Measurements from ENCODE around the gene BAHCC1.

The BAHCC1 gene

DNA sequence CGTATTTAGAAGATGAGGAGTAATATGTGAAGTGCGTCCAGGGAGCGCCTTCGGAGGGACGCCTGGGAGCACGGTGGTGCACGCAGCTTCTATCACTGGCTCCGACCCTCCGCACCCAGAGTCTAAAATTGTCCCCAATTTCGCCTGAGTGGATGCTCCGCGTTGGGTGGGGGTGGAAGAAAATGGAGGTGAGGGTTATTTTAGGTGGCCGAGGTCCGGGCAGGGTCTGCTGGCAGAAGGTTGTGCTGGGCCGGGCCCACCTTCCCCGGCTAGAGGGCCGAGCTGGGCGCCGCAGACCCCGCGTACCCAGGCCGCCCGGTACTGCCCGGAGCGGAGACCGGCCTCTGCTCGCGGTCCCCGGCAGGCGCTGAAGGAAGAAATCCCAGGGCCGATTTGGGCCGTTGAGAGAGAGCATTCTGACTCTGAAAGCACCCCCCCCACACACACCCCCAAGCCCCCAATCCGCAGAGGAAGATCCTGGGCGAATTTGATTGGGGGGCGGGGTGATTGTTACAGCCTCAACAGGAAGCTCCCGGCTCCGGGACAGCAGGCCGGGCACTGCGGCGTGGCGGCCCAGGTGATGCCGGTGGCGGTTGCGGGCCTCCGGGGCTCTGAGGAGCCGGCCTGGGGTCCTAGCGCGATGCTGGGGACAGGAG is 3.0 kb downstream of the BAHCC1 start:
- no peak for DNase-seq (ENCODE audit: low spot score)

DNA sequence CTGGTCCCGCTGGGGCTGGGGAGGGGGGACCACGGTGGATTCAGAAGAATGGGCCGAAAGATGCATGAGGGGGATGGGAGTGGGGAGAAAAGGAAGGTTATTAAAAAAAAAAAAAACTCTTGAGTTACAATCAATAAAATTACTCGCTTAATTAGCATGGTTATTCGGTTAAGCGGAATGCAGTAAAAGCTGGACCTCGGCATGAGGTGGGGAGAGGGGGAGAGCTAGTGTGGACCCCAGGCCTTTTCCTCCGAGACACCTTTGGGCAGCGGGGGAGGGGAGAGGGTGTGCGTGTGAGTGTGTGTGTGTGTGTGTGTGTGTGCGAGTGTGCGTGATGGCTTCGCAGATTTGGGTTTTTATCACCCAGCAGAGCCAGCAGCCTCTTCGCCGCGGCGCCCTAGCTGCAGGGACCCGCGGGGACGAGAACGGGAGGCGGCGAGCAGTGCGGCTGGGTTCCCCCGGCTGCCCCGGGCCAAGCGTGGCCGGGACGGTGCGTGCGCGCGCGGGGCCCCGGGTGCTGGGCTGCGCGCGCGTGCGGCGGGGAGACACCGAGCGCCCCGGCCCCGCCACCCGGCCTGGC is 3.7 kb downstream of the BAHCC1 start:
- no peak for DNase-seq (ENCODE audit: low spot score)

DNA sequence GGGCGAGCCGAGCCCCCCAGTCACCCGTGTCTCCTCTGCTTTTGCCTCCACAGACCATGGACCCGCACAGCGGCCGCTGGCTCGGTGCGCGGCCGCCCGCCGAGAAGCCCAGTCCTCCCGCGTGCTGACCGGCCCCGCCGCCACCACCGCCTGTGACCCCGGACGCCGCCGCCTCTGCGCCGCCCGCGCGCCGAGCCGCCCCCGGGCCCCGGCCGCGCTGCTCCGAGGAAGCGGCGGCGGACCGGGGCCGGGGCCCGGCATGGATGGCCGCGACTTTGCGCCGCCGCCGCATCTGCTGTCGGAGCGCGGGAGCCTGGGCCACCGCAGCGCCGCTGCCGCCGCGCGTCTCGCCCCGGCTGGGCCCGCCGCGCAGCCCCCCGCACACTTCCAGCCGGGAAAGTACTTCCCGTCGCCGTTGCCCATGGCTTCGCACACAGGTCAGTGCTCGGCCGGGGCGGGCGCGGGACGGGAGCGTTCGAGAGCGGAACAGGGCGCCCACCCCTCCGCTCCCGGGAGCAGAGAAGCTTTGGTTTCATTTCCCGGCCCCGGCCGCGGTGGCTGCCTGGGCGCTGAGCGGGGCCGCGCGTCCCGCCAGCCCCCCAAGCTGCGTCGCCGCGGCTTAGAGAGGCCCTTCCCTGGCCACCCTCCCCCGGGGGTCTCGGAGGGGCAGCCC is 4.4 kb downstream of the BAHCC1 start:
- no peak for DNase-seq (ENCODE audit: low spot score)

DNA sequence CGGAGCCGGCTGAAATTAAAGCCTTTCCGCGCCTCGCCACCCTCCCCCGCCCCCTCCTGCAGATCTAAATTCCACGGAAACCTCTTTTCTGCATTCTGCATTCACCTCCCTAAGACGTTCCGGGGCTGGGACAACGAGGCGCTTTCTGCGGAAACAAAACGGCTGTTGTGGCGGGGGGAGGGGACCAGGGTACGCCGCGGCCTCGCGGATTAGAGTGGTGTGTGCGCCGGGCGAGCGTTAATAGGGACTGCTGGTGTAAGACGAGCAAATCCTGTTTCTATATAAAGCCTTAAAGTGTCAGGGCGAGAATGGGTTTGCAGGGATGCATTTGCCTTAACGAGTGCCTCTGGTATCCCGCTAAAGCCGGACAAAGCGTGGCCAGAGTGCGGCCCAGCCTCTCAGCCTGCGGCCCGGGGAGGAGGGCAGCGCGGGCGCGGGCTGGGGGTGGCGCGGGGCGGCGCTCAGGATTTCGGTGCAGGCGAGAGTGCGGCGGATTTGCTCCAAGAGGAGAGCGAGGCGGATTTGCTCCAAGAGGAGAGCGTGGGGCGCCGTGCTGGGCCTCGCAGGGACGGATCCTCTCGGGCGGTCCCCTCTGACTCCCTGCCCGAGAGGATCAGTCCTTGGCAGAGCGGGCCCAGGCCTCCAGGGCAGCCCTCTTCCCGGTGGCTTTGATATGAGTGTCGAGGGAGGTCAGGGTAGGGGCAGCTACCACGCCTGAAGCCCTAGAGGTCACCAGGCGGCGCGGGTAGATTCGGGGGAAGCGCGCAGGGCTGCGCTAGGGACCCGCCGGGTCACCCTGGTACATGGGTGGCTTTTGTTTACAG is 5.1 kb downstream of the BAHCC1 start:
- no peak for DNase-seq (ENCODE audit: low spot score)

DNA sequence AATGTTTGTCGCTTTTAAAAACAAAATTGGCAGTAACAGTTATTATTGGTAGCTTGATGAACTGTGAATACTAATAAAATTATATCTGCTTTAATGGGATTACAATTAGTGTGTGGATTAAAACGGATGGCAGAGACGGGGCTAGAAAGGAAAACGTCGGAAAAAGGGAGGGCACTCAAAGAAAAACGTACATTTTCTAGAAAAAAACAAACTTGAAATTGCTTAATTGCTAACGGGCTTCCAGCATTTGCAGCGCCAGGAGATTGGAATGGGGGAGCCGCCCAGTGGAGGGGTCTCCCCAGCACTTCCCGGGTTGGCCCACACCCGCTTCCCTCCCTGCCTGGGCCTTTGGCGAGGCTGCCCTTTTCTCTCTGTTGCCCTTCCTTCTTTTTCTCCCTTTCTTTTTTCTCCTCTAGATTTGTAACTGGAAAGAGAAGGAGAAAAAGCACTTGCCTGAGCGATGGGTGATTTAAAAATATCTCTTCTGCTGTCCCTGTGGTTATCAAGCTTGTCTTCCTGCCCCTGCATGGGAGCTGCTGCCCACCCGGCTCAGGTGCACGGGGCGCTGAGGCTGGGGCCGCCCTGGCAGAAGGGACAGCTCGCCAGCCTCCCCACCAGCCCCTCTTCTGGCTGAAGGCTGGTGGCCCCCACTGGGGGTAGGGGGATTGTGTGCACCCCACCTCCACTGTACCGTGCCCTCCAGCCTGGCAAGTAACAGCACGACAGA is 5.9 kb downstream of the BAHCC1 start:
- no peak for DNase-seq (ENCODE audit: low spot score)

DNA sequence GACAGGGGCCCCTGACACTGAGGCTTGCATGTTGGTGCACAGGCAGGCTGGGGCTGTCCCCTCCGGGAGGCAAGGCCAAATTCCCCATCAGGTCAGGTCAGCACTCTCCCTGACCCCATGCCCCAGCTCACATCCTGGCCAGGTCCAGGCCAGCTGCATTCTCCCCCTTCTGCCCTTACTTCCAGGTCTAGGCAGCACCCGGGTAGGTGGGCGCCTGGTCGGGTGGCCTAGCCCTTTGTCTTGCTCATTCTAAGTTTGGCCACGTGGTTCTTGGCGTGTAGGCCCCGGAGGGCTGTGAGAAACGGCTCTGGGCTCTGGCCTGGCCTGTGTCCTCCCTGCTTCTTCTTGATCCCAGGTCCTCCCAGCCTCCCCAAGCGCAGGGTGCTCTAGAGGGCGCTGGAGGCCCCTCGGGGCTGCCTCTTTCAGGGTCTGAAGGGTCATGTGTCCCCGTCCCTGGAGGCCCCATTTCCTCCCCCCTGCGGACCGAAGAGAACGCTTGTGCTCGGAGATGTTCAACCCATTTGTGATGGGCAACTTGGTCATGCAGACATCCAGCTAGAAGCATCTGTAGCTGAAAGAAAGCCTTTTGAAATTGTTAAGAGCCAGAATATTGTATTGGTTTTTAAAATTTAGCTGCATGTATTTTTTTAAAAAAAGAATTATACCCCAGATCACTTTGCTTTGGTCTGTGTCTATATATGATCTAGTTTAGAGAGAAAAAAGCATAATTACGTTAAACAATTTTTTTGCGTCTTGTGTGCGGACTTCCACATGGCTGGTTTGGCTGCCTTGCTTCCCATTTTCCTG is 6.7 kb downstream of the BAHCC1 start:
- DNase-seq (ENCODE audit: low spot score) = peak; percentile 75

DNA sequence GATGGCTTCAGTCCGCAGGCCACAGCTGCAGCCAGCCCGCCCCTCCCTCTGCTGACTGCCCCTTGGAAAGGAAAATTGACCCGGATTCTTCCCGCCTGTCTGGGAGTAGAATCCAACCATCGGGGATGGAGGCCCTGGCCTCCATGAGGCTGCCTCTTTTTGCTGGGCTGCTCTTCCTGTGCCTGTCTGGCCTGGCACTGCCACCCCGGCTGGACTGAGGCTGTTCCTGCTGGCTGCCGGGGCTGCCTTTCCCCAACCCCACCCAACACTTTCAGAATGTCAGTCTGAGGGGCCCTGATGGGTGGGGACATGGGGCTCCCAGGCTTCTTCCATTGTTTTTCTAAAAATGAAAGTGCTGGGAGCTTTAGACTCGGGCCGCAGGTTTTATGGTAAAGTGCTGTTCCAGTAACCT is 7.3 kb downstream of the BAHCC1 start:
- no peak for DNase-seq (ENCODE audit: low spot score)

DNA sequence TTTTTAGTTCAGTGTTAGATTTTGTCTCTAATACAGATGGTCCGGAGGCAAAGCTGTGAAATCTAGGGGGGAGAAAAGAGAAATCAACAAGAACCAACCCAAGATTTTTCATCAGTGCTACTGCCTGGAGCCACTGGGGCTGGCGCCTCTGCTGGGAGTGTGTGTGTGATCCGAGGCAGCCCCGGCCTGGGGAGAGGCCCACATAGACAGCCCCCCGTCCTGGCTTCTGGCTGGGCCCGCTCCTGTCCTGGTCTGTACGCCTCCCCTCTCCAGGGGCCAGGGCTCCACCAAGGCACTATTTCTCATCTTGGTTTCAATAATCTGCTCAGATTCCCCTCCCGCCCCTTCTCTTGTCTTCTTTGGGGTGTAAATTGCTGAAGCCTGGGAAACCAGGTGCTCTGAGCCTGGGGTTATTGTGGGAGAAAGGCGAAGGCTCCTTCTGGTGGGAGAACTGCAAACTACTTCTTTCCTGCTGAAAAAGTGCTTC is 7.8 kb downstream of the BAHCC1 start:
- no peak for DNase-seq (ENCODE audit: low spot score)

DNA sequence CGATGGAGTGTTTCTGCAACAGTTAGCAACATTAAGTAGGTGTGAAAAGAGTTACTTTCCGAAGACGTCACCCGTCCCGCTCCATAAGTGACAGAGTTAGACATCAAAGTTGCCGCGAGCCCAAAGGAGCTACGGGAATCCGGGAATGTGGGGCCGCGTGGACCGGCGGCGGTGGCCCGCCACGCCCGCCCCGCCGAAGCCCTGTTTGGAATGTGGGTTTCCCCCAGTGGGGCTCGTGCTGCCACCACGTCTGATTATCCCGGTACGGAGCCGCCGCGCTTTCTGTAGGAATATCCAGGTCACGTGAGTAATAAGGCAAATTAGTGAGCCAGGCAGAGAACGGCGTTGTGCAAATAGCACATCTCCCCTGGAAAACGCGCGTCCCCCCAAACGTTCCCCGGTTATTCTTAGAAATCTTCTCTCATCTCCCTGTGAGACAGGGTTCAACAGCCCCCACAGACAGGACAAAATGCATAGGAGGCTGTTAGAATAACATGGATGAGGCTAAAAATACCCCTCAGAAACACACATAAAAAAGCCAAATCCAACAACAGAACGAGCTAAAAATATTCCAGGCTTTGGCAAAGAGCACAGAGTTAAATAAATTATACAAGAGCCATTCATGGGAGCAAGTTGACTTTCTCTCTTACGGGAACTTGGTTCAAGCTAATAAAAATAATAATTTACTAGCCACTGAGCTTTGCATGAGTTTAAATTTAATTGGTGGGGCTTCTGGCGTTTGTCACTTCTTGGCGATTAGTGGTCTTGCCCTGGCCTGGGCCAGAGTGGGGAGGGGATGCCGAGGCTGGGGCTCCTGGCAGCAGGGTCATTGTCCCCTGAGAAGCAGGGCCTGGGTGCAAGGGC is 8.6 kb downstream of the BAHCC1 start:
- DNase-seq (ENCODE audit: low spot score) = peak; percentile 79

DNA sequence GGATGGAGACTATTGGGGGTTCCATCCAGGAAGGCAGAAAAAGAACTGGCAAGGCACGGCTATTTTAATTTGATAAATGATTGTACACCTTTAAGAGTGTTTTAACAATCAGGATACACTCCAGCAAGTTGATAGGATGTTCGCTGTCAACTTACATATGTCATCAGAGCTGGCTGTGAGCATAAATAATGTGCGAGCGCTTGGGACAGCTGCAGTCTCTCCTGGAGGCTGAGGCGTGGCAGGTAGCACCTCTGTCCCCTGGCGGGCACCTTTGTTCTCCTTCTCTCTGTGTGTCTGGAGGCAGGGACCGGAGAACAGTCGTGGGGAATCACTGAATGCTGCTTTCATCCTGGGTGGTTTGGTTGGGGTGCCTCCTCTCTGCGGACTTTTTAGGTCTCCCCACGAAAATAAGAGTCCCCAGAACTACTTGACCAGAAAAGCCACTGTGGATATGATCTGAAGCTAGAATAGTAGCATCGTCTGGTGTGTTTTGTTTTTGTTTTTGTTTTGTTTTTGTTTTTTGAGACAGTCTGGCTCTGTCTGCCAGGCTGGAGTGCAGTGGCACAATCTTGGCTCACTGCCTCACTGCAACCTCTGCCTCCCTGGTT is 9.4 kb downstream of the BAHCC1 start:
- DNase-seq (ENCODE audit: low spot score) = peak; percentile 59

DNA sequence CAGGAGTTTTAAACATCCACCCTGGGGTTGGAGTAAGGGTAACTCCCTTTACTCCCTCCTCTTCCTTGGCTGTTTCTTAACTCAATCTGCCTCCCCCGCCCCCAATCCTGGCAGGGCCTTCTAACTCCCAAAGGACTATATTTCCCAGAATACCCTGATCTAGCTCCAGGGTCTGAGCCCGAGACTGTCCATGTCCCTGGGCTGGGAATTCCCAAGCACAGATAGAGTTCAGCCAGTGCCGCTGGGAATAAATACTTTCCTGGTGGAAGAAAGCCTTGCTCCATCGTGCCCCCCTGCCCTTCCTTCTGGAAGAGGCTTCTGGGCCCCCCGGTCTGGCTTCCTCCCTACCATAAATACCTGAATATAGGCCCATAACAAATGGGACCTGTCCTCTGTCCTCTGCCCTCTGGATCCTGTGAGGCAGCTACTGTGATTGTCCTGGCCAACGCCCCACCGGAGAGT is 10.2 kb downstream of the BAHCC1 start:
- DNase-seq (ENCODE audit: low spot score) = no peak

DNA sequence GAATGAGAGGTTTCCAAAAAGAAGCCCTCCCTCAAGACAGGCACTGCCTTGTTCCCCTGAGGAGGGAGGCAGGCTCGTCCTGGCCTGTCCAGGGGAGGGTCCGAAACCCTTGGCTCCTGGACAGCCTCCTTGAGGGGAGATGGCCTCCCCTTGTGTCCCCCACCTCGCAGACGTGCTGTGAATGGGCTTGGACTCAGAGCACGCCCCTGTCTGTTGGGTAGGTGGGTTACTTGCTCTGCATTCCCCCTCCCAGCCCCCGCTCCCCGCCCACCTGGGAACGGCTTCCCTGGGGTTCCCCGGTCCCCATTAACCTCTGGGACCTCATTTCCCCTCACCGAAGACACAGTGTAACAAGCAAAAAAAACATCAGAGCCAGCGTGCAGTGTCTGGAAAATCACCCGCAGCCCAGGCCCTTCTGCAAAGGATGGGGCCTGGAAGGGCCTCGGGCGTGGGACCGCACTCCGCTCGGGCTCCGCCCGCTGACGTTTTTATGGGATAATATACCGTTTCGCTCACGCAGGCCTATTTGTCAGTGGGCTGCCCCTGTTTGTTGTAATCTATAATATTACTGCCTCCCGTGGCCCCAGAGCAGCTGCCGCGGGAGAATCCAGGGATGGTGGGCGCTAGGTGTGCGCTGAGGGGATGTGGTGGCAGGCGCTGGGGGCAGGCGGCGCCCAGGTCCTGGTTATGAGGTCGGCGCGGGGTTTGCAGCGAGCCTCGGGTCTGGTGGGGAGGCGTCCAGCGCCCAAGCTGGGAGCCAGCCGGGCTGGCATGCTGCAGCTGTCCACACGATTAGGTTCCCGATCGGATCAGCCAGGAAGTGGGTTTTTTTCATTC is 11.1 kb downstream of the BAHCC1 start:
- no peak for DNase-seq (ENCODE audit: low spot score)

DNA sequence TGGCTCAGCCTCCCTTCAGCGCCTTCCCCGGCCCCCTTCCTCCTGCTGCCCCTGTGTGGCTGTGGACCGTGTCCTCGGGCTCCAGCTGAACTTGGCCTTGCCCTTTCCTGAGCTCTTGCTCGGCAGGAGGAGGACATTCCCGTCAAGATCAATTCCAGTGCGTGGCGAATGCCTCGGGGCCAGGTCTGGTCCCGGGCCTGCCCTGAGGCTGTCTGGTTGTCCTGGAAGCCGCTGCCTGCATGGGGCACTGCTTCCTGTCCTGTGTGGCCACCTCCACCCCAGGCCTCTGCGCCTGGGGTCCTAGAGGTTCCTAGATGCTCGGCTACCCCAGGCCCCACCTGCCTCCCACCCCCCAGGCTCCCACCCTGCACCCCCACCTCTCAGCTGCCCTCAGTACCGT is 12.8 kb downstream of the BAHCC1 start:
- no peak for DNase-seq (ENCODE audit: low spot score)

DNA sequence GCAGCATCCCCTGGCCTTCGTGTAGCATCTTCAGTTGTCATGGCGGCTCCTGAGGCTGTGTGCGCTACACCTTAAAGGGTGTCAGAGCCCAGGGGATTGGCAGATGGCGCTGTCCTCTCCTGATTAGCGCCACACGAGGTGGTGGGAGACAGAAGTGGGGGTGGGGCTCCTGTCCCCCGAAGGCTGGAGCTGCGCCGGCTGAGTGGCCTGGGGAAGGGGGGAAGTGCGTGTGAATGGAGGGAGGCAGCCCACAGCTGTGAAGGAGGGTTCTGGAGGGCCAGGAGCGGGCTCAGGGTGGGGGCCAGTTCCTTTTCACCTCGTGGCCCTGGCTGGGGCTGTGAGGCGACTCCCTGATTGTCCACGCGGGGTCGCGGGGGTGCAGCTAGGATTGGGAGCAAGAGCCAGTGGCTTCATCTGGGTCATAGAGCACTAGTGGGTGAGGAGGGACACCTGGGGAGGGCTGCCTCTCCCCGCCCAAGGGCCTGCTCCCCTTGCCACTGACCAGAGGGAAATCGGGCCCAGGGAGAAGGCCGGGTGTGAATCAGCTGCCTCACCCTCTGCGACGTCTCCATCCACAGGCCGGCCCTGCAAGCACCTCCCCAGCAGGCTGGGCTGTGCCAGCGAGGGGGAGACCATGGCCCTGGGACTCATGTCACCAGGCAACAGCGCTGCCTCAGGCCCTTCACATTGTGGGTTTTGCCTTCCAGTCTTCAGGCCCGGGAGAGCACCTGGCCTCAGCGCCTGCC is 14.1 kb downstream of the BAHCC1 start:
- DNase-seq (ENCODE audit: low spot score) = no peak

DNA sequence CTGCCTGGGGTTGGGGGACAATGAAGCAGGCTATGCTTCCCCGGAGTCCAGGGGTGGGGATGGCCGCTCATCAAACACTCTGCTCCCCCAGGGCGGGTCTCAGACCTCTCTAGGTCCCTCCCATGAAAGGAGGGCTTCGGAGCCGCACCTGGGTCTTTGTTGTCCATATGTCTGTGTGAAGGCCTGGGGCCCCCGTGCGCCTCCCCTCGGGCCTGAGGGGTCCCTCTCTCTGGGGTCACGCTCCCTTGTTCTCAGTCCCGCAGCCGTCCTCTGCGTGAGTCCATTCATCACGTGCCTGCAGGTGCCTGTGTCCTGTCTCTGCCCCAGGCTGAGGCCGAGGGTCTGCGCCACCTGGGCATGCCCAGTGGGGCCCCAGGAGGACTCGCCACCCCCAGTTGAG is 15.6 kb downstream of the BAHCC1 start:
- DNase-seq (ENCODE audit: low spot score) = no peak

DNA sequence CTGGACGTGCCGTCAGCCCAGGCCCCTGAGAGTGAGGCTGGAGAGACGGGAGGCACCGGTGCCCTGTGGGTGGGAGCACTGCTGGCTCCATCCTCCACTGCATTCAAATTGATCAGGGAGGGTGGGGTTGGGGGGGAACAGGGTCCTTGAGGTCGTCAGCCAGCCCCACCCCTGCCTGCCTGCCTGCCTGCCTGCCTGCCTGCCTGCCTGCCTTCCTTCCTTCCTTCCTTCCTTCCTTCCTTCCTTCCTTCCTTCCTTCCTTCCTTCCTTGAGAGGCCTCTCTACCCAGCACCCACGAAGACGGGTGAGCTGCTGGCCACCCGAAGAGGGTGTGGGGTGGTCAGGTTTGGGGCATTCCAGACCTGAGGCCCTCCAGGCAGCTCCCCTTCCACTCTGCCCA is 16.0 kb downstream of the BAHCC1 start:
- no peak for DNase-seq (ENCODE audit: low spot score)

DNA sequence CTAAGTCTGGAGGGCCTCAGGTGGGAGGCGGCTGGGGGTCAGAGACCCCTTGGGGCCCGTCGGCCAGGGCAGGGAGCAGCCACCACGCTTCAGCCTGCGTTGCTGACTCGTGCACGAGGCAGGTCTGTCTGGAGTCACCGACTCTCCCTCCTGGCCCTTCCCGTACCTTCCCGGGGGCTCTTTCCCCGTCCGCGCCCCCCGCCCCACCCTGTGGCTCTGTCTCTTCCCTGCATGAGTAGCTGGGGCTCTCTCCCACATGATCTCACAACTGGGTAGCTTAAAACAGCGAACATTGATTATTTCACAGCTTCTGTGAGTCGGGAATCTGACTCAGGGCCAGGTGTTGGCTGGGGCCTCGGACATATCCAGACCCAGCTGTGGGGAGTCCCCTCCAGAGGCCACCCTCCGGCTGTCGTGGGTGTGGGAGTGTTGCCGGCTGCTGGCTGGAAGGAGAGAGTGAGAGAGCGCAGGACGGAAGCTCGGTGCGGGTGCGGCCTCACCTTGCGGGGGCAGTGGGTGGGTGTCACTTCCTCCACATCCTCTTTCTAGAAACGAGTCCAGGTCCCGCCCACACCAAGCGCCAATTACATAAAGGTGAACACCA is 17.3 kb downstream of the BAHCC1 start:
- no peak for DNase-seq (ENCODE audit: low spot score)

Measured in SK-N-DZ (cell line).